Peyer's patch (tissue), 4 donors: ENCODE results near the gene SYNE1. TPM values are rescaled to one million over a fixed set of nuclear protein-coding genes. Genes with fewer than 3 reads are reported as not detected.
A peak's percentile ranks its signal among the peaks of the same experiment; 100 is the strongest.

ENCODE experiments used
- DNase-seq, 3 donors: peaks; one replicate each; pipeline ENCODE4 v3.0.0-alpha.2; 2017 to 2019
- H3K27ac ChIP-seq, 4 donors: fragments of 200-600 bp; sonication (generic); one replicate each; pipeline ENCODE4 v1.5.1; 2016 to 2019
- H3K27me3 ChIP-seq, 2 donors: fragments of 200-600 bp; sonication (generic); one replicate each; pipeline ENCODE4 v1.5.1; 2019
- H3K36me3 ChIP-seq, 3 donors: fragments of 200-600 bp; sonication (generic); one replicate each; pipeline ENCODE4 v1.5.1; 2016 to 2019
- H3K4me1 ChIP-seq, 4 donors: fragments of 200-600 bp; sonication (generic); one replicate each; pipeline ENCODE4 v1.5.1; 2016 to 2019
- H3K4me3 ChIP-seq, 4 donors: fragments of 200-600 bp; sonication (generic); 1 replicate in 3 of 4; 2 replicates in 1 of 4; pipeline ENCODE4 v1.5.1; 2016 to 2019; ENCODE audit warnings: mild to moderate bottlenecking in 1 of 4
- H3K9me3 ChIP-seq, 4 donors: fragments of 200-600 bp; sonication (generic); one replicate each; pipeline ENCODE4 v1.5.1; 2016 to 2019; ENCODE audit warnings: mild to moderate bottlenecking in 1 of 4
- POLR2A ChIP-seq, 2 donors: fragments of 450-650 bp; IDR thresholded peaks; one replicate each; pipeline ENCODE4 v1.5.1; 2017; ENCODE audit warnings: antibody characterized with exemption in 2 of 2, mild to moderate bottlenecking in 2 of 2, moderate library complexity in 2 of 2
- total RNA-seq, 4 donors: library from RNA; depleted of rRNA; stranded (reverse); fragments of >200 nt; gene quantifications; one replicate each; pipeline ENCODE4 v1.1.0, GENCODE V29; 2016
- TF ChIP-seq, protein P1 (sequence below), 6 experiments: fragments of 450-650 bp in 4 of 6; fragments of 200-600 bp in 2 of 6; sonication (generic) in 1 of 6; IDR thresholded peaks; one replicate each; pipeline ENCODE4 v1.5.1; 2017 to 2019; ENCODE audit warnings: antibody characterized with exemption in 6 of 6, mild to moderate bottlenecking in 3 of 6, moderate library complexity in 1 of 6

The SYNE1 gene
- total RNA-seq, 4 donors from 2014 or later: 23.1 to 245 (median 34.8) TPM

DNA sequence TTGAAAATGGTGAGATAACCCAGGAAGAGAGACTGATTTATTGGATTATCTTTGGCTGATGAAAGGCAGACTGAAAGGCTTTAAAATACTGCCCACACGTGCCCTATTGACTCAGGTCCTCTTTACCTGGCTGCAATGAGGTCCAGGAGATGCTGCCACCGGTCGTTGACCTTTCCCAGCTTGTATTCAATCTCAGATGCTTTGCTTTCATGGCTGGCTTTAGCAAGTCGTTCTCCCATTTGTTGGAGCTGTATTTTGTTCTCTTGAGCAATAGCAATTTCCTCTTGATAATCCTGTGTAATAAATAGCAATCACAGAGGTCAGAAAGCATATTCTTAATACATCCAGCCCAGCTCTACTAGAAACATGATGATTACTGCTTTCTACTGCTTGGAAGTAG is 460.9 kb downstream of the SYNE1 start:
- Histone ChIP-seq H3K27ac (no peak overlapping the region), H3K4me3 (no peak overlapping the region), H3K9me3 (no peaks in the 10 kb centered on the region), H3K4me1 (no peaks in the 10 kb centered on the region), H3K36me3 (peaks cover 0 to 10% (median 0%) of the 10 kb centered on the region in 3 donors), H3K27me3 (no peaks in the 10 kb centered on the region)
- no peak for TF ChIP-seq POLR2A (IDR thresholded peaks at IDR 0.05)
- TF ChIP-seq, protein P1, sequence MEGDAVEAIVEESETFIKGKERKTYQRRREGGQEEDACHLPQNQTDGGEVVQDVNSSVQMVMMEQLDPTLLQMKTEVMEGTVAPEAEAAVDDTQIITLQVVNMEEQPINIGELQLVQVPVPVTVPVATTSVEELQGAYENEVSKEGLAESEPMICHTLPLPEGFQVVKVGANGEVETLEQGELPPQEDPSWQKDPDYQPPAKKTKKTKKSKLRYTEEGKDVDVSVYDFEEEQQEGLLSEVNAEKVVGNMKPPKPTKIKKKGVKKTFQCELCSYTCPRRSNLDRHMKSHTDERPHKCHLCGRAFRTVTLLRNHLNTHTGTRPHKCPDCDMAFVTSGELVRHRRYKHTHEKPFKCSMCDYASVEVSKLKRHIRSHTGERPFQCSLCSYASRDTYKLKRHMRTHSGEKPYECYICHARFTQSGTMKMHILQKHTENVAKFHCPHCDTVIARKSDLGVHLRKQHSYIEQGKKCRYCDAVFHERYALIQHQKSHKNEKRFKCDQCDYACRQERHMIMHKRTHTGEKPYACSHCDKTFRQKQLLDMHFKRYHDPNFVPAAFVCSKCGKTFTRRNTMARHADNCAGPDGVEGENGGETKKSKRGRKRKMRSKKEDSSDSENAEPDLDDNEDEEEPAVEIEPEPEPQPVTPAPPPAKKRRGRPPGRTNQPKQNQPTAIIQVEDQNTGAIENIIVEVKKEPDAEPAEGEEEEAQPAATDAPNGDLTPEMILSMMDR (IDR thresholded peaks at IDR 0.05): no peak
- DNase-seq: no peak

DNA sequence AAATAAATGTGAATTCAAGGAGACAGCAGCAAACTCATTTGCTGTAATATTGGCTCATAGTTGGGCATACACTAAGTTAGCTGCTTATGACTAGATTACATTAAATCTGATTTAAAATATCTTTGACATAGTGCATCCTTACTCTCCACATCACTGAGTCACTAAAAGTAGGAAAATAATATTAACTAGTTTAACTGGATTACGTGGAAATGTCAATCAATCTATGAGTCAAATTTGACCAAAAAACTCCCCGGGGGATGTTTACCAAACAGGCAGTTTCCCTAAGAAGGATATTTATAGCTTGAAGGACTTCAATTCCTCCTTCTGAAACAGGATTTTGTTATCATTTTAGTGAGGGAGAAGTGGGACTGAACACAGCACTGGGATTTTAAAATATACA is 463.2 kb downstream of the SYNE1 start:
- Histone ChIP-seq H3K9me3 (no peaks in the 10 kb centered on the region), H3K27ac (no peak overlapping the region), H3K27me3 (no peaks in the 10 kb centered on the region), H3K4me1 (no peaks in the 10 kb centered on the region), H3K4me3 (no peak overlapping the region), H3K36me3 (peaks cover 0 to 10% (median 0%) of the 10 kb centered on the region in 3 donors)
- no peak for DNase-seq
- no peak for TF ChIP-seq POLR2A (IDR thresholded peaks at IDR 0.05)
- TF ChIP-seq, protein P1 (IDR thresholded peaks at IDR 0.05): no peak

DNA sequence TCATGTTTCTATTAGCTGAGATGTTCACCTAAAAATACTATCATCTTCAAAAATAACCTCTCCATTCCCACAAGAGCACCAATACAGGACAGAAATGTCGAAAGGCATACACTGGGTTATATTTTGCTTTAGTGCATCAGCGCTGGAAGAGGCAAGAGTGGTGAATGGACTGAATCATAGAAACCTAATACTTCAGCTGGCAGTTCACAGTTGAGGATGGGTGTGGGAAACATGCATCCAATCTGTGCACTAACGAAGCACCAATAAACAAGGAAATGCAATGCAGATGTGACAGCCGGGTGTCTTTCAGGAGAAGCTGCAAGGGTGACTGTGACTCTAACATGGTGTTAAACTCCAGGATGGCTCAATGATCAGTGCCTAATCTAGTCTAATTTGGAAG is 463.8 kb downstream of the SYNE1 start:
- Histone ChIP-seq H3K9me3 (no peaks in the 10 kb centered on the region), H3K4me3 (no peak overlapping the region), H3K4me1 (no peaks in the 10 kb centered on the region), H3K27ac (no peak overlapping the region), H3K36me3 (peaks cover 0 to 10% (median 0%) of the 10 kb centered on the region in 3 donors), H3K27me3 (no peaks in the 10 kb centered on the region)
- TF ChIP-seq, protein P1 (IDR thresholded peaks at IDR 0.05): no peak
- TF ChIP-seq POLR2A (IDR thresholded peaks at IDR 0.05): no peak
- DNase-seq: no peak

DNA sequence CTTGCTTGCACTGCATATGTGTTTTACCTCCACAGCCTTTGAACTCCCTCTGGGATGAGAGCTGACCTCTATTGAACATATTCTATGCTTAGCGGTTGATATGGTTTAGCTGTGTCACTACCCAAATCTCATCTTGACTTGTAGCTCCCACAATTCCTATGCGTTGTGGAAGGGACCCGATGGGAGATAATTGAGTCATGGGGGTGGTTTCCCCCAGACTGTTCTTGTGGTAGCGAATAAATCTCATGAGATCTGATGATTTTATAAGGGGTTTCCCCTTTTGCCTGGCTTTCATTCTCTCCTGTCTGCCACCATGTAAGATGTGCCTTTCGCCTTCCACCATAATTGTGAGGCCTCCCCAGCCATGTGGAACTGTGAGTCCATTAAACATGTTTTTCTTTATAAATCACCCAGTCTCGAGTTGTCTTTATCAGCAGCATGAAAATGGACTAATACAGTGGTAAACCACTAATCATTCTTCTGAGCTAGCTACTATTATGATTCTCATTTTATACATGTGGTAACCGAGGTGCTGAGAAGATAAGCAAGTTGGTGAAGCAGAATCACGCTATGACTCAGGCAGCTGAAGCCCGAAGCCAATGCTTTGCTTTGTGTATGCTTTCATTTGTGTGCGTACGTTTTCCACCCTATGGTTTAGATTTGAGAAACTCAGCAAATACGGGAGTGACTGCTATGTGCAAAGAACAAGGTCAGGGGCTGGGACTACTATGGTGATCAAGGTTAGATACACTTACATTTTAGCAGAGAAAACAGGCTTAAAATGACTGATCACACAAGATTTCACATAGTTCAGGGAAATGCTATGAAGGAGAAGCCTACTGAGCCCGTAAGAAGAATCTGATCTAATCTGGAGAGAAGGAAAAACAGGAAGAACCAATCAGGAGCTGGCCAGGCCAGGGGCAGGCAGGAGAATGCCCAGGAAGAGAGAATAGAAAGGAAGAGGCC is 466.2 kb downstream of the SYNE1 start:
- no peak for TF ChIP-seq POLR2A (IDR thresholded peaks at IDR 0.05)
- TF ChIP-seq, protein P1 (IDR thresholded peaks at IDR 0.05): no peak
- Histone ChIP-seq H3K4me3 (no peak overlapping the region), H3K4me1 (no peaks in the 10 kb centered on the region), H3K27me3 (no peaks in the 10 kb centered on the region), H3K9me3 (no peaks in the 10 kb centered on the region), H3K36me3 (peaks cover 0 to 10% (median 0%) of the 10 kb centered on the region in 3 donors), H3K27ac (peak overlapping the region in 3 of 4 donors; percentile 28 to 38 (median 35))
- DNase-seq: no peak

DNA sequence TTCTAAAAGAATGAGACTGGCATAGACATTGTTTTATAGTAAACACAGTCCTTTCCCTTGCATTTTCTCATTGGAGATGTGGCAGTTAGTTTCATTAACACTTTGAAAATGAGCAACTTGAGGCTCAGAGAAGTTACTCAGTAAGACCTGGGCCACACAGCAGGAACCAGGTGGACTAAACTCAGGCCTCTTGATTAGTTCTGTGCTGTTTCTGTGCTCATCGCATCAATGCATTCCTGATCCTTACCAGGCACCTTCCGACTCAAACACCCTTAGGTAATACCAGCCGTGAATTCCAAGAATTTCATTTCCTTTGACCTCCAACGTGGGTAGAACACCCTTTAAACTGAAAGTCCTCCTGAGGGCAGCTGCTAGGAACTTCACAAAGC is 466.9 kb downstream of the SYNE1 start:
- no peak overlapping the region for H3K4me3 ChIP-seq
- H3K4me1 ChIP-seq: no peaks in the 10 kb centered on the region
- H3K27ac ChIP-seq: peak overlapping the region in 2 of 4 donors; percentile 28 to 38

More for the DNA sequence above, 466.9 kb downstream of the SYNE1 start:
- DNase-seq: no peak
- Histone ChIP-seq H3K27me3 (no peaks in the 10 kb centered on the region), H3K36me3 (peaks cover 0 to 8% (median 0%) of the 10 kb centered on the region in 3 donors), H3K9me3 (no peaks in the 10 kb centered on the region)
- TF ChIP-seq, protein P1 (IDR thresholded peaks at IDR 0.05): no peak
- TF ChIP-seq POLR2A (IDR thresholded peaks at IDR 0.05): no peak
